Neural cell (in vitro differentiated cells): Measurements from ENCODE around the gene ITGA11.

Experiments
- CTCF ChIP-seq: fragments of 450-650 bp; IDR thresholded peaks from 2 replicates; pipeline ENCODE4 v1.5.1; 2014; ENCODE audit warnings: antibody characterized with exemption, mild to moderate bottlenecking, moderate library complexity; ENCODE audit not compliant: poor library complexity, severe bottlenecking
- EZH2 ChIP-seq: fragments of 200-600, 300-800 bp; shearing (Covaris generic), sonication (generic); IDR thresholded peaks from 2 replicates; pipeline ENCODE4 v1.6.1; 2014; ENCODE audit warnings: antibody characterized with exemption, low read length, borderline replicate concordance, mild to moderate bottlenecking; ENCODE audit not compliant: insufficient read depth, poor library complexity, severe bottlenecking

DNA sequence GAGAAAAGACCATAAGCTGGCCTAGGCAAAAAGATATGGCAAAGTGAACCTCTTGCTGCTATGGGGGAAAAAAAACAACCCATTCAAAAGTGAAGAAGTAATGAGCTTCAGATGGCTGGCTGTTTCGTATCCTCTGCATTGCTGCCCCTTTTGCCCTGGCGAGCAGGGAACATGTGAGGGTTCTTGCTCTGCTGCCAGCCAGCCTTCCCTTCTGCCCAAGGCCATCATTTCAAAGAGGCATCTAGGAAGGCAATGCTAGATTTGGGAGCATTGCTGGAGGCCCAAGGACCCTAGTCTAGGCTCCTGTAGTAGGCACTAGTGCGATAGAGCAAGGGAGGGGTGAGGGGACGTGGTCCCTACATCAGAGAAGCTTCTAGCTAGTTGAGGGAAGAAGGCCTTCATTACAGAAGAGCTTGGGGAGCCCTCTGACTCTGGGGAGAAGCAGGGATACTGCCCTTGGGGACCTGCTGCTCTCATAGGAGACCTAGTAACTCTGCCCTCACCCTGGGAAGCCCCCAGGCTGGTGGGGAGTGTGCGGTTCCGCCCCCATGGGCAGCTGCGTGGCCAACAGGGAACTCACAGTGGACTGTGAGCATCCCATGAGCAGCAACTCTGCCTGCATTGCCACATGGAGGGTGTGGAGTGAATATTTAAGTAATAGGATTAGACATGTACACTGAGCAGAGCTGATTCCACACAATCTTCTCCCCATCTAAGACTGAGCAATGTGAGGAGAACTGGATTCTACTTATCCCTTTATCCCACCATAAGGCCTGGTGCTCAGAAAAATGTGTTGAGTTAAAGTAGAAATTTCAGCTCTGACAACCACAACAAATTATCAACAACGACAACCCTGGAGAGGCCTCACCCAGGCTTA is 21.3 kb downstream of the ITGA11 start:
- no peak for TF ChIP-seq EZH2
- no peak for TF ChIP-seq CTCF
